ENCODE measurements around the gene GPRC5C.
A peak's percentile ranks its signal among the peaks of the same experiment; 100 is the strongest.

GPRC5C gene

DNA sequence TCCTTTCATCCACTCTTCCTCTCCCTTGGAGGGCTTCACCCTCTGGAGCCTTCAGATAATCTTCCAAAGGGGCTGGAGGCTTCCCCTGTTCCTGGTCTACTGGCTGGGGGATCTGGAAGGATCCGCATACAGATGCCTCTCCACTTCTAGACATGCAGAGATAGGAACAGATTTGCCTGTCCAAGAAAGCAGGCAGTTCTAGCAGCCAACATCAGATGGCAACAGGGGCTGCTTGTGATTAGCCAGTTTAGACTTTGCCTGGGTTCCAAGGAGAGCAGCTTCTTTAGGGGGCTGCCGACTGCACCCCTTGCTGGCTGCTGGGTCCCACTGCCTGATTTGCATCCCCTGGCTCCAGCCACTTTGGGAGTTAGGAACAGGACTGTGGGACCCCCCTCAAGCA lies 28.4 kb downstream of the GPRC5C start:
- Histone ChIP-seq H3K4me3 (replicated peaks; ENCODE audit: insufficient read depth, low read length) (no peak overlapping the region), H3K27me3 (ENCODE audit: insufficient read depth, poor library complexity, severe bottlenecking) (no peaks in the 10 kb centered on the region), H3K27ac (replicated peaks) (no peak overlapping the region)
- TF ChIP-seq GABPA (IDR thresholded peaks at IDR 0.05; ENCODE audit: low read depth) (no peak), CTCF (IDR thresholded peaks at IDR 0.05; ENCODE audit: insufficient read depth, low read length) (no peak), SPI1 (IDR thresholded peaks at IDR 0.05; ENCODE audit: borderline replicate concordance, low read depth) (no peak), POLR2AphosphoS5 (IDR thresholded peaks at IDR 0.05; ENCODE audit: low read depth) (no peak), REST (IDR thresholded peaks at IDR 0.05; ENCODE audit: insufficient replicate concordance, low read depth) (no peak)
- DNase-seq (ENCODE audit: low read depth in 1 of 2, low spot score in 1 of 2): no peak

DNA sequence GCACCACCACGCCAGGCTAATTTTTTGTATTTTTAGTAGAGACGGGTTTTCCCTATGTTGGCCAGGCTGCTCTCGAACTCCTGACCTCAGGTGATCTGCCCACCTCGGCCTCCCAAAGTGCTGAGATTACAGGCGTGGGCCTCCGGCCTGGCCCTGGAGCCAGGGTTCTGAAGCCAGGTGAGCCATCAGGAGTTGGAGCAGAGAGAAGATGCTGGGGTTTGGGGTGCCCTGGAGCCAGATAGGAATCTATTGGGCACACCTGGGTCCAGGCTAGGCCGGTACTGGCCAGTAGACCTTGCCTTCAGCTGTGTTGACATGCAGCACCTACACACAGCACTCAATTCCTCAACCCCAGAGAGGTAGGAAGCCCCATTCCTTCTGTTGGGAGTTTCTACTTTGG lies 29.1 kb downstream of the GPRC5C start:
- no peak for DNase-seq (ENCODE audit: low read depth in 1 of 2, low spot score in 1 of 2)
- TF ChIP-seq POLR2AphosphoS5 (IDR thresholded peaks at IDR 0.05; ENCODE audit: low read depth): no peak
- TF ChIP-seq SPI1 (IDR thresholded peaks at IDR 0.05; ENCODE audit: borderline replicate concordance, low read depth): no peak
- no peak for TF ChIP-seq CTCF (IDR thresholded peaks at IDR 0.05; ENCODE audit: insufficient read depth, low read length)
- no peak for TF ChIP-seq REST (IDR thresholded peaks at IDR 0.05; ENCODE audit: insufficient replicate concordance, low read depth)
- TF ChIP-seq GABPA (IDR thresholded peaks at IDR 0.05; ENCODE audit: low read depth): no peak
- Histone ChIP-seq H3K4me3 (replicated peaks; ENCODE audit: insufficient read depth, low read length) (no peak overlapping the region), H3K27ac (replicated peaks) (no peak overlapping the region), H3K27me3 (ENCODE audit: insufficient read depth, poor library complexity, severe bottlenecking) (no peaks in the 10 kb centered on the region)

GRCh38 chr17:74461611-74462010 lies 29.7 kb downstream of the GPRC5C start:
- Histone ChIP-seq H3K4me3 (replicated peaks; ENCODE audit: insufficient read depth, low read length) (no peak overlapping the region), H3K27ac (replicated peaks) (no peak overlapping the region), H3K27me3 (ENCODE audit: insufficient read depth, poor library complexity, severe bottlenecking) (no peaks in the 10 kb centered on the region)
- TF ChIP-seq POLR2AphosphoS5 (IDR thresholded peaks at IDR 0.05; ENCODE audit: low read depth) (no peak), CTCF (IDR thresholded peaks at IDR 0.05; ENCODE audit: insufficient read depth, low read length) (no peak)
- DNase-seq (ENCODE audit: low read depth in 1 of 2, low spot score in 1 of 2): no peak

GRCh38 chr17:74464730-74465377 lies 33.0 kb downstream of the GPRC5C start:
- DNase-seq (ENCODE audit: low read depth in 1 of 2, low spot score in 1 of 2): no peak
- peak overlapping the region; percentile 78 for H3K27ac ChIP-seq (replicated peaks)

More at GRCh38 chr17:74464730-74465377, 33.0 kb downstream of the GPRC5C start:
- H3K4me3 ChIP-seq (replicated peaks; ENCODE audit: insufficient read depth, low read length): no peak overlapping the region
- no peak for TF ChIP-seq SPI1 (IDR thresholded peaks at IDR 0.05; ENCODE audit: borderline replicate concordance, low read depth)
- TF ChIP-seq CTCF (IDR thresholded peaks at IDR 0.05; ENCODE audit: insufficient read depth, low read length): no peak
- TF ChIP-seq GABPA (IDR thresholded peaks at IDR 0.05; ENCODE audit: low read depth): no peak
- TF ChIP-seq REST (IDR thresholded peaks at IDR 0.05; ENCODE audit: insufficient replicate concordance, low read depth): no peak
- TF ChIP-seq POLR2AphosphoS5 (IDR thresholded peaks at IDR 0.05; ENCODE audit: low read depth): no peak
- H3K27me3 ChIP-seq (ENCODE audit: insufficient read depth, poor library complexity, severe bottlenecking): no peaks in the 10 kb centered on the region
